WI38 (cell line): ENCODE results near the gene OCIAD2.

ENCODE experiments used
- H3K4me3 ChIP-seq: 2 replicates; pipeline ENCODE4 v1.5.1; 2011; ENCODE audit warnings: low read depth, mild to moderate bottlenecking, control low read depth, low read length
- TF ChIP-seq, protein P1 (sequence below): IDR thresholded peaks from 2 replicates; pipeline ENCODE4 v1.5.1; 2012; ENCODE audit warnings: low read depth, mild to moderate bottlenecking, control low read depth, low read length

Gene OCIAD2

GRCh38 chr4:48908687-48909086, 2.1 kb upstream of the OCIAD2 start:
- H3K4me3 ChIP-seq, result no peak overlapping the region
- TF ChIP-seq, protein P1, sequence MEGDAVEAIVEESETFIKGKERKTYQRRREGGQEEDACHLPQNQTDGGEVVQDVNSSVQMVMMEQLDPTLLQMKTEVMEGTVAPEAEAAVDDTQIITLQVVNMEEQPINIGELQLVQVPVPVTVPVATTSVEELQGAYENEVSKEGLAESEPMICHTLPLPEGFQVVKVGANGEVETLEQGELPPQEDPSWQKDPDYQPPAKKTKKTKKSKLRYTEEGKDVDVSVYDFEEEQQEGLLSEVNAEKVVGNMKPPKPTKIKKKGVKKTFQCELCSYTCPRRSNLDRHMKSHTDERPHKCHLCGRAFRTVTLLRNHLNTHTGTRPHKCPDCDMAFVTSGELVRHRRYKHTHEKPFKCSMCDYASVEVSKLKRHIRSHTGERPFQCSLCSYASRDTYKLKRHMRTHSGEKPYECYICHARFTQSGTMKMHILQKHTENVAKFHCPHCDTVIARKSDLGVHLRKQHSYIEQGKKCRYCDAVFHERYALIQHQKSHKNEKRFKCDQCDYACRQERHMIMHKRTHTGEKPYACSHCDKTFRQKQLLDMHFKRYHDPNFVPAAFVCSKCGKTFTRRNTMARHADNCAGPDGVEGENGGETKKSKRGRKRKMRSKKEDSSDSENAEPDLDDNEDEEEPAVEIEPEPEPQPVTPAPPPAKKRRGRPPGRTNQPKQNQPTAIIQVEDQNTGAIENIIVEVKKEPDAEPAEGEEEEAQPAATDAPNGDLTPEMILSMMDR, result no peak

- no peak overlapping the region for H3K4me3 ChIP-seq
- TF ChIP-seq, protein P1, result no peak
Observed at GRCh38 chr4:48907706-48908477, 1.3 kb upstream of the OCIAD2 start.

DNA sequence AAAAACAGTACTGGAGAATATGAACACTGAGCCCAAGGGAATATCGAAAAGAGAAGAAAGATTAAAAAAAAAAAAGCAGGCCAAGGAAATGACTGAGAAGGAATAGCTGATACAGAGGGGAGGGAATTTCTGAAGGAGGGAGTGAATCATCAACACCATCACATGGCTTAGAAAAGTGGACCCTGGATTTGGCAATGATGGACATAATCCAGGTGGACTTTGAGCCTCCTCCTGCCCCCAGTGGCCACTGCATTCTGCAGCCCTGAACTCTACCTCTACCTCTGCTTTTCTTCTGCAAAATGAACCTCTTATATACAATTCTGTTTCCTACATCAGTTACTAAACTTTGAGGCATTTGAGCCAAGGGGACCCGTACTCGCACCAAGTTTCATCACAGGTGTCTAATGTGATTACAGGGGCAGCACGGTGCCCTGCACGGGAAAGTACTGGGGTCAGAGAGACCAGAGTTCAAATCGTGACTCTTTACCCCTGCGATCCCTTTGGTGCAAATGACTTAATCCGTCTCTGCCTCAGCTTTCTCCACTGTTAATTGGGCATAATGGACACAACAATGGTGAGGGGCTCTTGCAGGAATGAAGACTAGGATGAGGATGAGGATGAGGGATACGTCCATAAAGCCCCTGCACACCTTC, 1.1 kb downstream of the OCIAD2 start:
- TF ChIP-seq, protein P1, result no peak
- no peak overlapping the region for H3K4me3 ChIP-seq

DNA sequence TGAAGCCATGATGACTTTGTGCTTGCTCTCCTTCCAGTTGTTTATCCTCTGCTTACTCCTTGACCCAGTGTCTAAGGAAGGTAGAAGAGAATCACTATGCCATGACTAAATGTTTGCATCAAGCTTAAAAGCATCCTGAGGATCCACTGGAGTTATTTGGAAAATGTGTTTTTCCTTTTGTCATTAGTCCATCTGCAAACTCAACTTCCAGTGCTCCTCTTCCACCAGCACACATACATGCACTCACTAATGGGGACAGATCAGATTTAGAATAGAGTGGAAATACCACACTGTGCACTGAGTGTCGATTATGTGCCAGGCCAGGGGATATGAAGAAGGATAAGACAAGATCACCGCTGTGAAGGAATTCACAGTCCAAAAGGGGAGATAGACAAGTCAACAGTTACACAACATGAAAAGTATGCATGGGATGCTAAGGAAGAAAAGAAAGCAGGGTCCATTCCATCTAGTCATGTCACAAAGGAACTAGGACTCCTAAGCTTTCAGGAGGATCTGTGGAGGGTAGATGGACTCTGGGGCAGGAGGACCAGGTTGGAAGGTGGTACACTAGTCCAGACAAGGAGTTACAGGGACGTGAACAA, 1.9 kb downstream of the OCIAD2 start:
- no peak overlapping the region for H3K4me3 ChIP-seq
- TF ChIP-seq, protein P1, result no peak

DNA sequence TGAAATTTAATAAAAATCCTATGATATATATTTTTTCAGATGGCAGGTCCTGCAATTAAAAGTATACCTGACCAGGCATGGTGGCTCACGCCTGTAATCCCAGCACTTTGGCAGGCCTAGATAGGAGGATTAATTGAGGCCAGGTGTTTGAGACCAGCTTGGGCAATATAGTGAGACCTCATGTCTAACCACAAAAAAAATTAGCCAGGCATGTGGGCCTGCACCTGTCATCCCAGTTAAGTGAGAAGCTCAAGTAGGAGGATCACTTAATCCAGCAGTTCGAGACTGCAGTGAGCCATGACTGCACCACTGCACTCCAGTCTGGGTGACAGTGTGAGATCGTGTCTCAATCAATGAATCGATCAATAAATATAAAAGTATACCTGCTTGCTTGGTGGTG, 2.5 kb downstream of the OCIAD2 start:
- no peak overlapping the region for H3K4me3 ChIP-seq
- TF ChIP-seq, protein P1, result no peak

DNA sequence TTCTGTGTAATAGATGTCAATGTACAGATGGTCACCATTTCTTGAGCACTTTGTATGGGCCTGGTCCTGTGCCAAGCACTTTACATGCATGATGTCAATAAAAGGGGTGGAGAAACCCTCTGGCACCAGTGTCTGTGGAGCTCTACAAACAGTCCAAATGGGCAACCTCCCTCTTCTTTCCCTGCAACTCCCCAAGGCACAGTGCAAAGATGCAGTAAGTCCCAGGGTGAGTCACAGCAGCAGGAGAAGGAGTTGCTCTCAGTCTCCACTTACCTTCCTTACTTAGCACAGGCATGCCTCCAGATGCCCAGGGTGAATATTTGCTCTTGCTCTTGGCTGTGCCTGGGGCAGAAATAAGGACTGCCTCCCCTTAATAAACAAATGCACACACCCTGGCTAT, 4.3 kb downstream of the OCIAD2 start:
- H3K4me3 ChIP-seq, result no peak overlapping the region
- TF ChIP-seq, protein P1, result no peak

- TF ChIP-seq, protein P1, result no peak
- H3K4me3 ChIP-seq, result no peak overlapping the region
Observed at GRCh38 chr4:48901196-48901595, 5.4 kb downstream of the OCIAD2 start.
